NK-92 treated with Interleukin-12 subunit alpha and Interleukin-12 subunit beta, amount 100 ng/mL, for 24 hours (cell line): ENCODE data around the gene DSG2.
"Not testable (repeated sequence)": the region's sequence is repeated elsewhere in the genome, so short reads cannot be mapped to it uniquely, and the experiment has no call there.

Experiments
- DNase-seq: peaks from one replicate; lab custom pipeline; 2025; lab: John Stamatoyannopoulos, UW

Gene DSG2

GRCh38 chr18:31497836-31498573 is at the start of gene DSG2:
Gene DSG2 (plus strand): TSS chr18:31498177. CDS start chr18:31498252, 75 bp downstream.
- DNase-seq = no peak

GRCh38 chr18:31450409-31450808 is 47.6 kb upstream of the DSG2 start:
- DNase-seq = no peak

GRCh38 chr18:31451625-31452024 is 46.4 kb upstream of the DSG2 start:
- DNase-seq = no peak

- no peak for DNase-seq
Observed at GRCh38 chr18:31454066-31454708, 43.8 kb upstream of the DSG2 start.

GRCh38 chr18:31469629-31470028 is 28.3 kb upstream of the DSG2 start:
- DNase-seq = no peak

GRCh38 chr18:31478688-31479087 is 19.3 kb upstream of the DSG2 start:
- no peak for DNase-seq

- DNase-seq = no peak
Observed at GRCh38 chr18:31482051-31482450, 15.9 kb upstream of the DSG2 start.

GRCh38 chr18:31483396-31483795 is 14.6 kb upstream of the DSG2 start:
- DNase-seq = no peak

GRCh38 chr18:31484461-31484860 is 13.5 kb upstream of the DSG2 start:
- no peak for DNase-seq

GRCh38 chr18:31486165-31486564 is 11.8 kb upstream of the DSG2 start:
- no peak for DNase-seq

- no peak for DNase-seq
Observed at GRCh38 chr18:31487246-31488015, 10.5 kb upstream of the DSG2 start.

GRCh38 chr18:31489311-31489710 is 8.7 kb upstream of the DSG2 start:
- no peak for DNase-seq

GRCh38 chr18:31490387-31490786 is 7.6 kb upstream of the DSG2 start:
- no peak for DNase-seq

GRCh38 chr18:31490833-31491232 is 7.1 kb upstream of the DSG2 start:
- DNase-seq = no peak

GRCh38 chr18:31491586-31491985 is 6.4 kb upstream of the DSG2 start:
- no peak for DNase-seq

- DNase-seq = no peak
Observed at GRCh38 chr18:31492671-31493070, 5.3 kb upstream of the DSG2 start.

GRCh38 chr18:31493171-31493570 is 4.8 kb upstream of the DSG2 start:
- no peak for DNase-seq

- no peak for DNase-seq
Observed at GRCh38 chr18:31493941-31494340, 4.0 kb upstream of the DSG2 start.

- DNase-seq = not testable (repeated sequence)
Observed at GRCh38 chr18:31494705-31495244, 3.2 kb upstream of the DSG2 start.

- no peak for DNase-seq
Observed at GRCh38 chr18:31497404-31497835, 557 bp upstream of the DSG2 start.

GRCh38 chr18:31498574-31499524 is 872 bp downstream of the DSG2 start:
- DNase-seq = no peak
